Keratinocyte (primary cell): ENCODE data around the gene NME9.

Experiments used
- EZH2 ChIP-seq: IDR thresholded peaks from one replicate; pipeline ENCODE4 v1.6.1; 2012; ENCODE audit warnings: inconsistent platforms, mild to moderate bottlenecking, low read length, moderate library complexity
- TF ChIP-seq, protein P1 (sequence below), 3 experiments: IDR thresholded peaks in 1 of 3; conservative IDR thresholded peaks in 1 of 3; optimal IDR thresholded peaks in 1 of 3; 2 replicates in 2 of 3; 3 replicates in 1 of 3; pipeline versions ENCODE3 to v1.5.1; 2011; ENCODE audit warnings: low read length in 3 of 3, mild to moderate bottlenecking in 3 of 3, moderate library complexity in 2 of 3, control low read depth in 1 of 3, inconsistent platforms in 1 of 3; ENCODE audit not compliant: insufficient read depth in 2 of 3; ENCODE audit errors: extremely low read depth in 1 of 3

DNA sequence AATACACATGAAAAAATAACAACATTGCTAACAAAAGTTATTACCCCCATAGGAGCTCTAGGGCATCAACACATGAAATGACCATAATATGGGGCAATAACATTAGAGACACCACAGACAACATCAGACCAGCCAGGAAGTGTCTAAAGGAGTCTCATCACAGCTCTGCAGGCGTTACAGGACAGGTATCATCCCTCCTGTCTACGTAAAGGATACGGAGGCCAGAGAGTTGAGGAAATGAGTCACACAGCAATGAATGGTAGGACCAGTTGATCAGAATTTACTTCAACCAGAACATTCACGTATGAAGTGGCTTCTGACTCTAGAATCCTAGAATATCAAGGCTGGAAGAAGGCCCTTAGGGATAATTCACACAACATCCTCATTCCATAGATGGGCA is 1.8 kb downstream of the NME9 start:
- TF ChIP-seq, protein P1, sequence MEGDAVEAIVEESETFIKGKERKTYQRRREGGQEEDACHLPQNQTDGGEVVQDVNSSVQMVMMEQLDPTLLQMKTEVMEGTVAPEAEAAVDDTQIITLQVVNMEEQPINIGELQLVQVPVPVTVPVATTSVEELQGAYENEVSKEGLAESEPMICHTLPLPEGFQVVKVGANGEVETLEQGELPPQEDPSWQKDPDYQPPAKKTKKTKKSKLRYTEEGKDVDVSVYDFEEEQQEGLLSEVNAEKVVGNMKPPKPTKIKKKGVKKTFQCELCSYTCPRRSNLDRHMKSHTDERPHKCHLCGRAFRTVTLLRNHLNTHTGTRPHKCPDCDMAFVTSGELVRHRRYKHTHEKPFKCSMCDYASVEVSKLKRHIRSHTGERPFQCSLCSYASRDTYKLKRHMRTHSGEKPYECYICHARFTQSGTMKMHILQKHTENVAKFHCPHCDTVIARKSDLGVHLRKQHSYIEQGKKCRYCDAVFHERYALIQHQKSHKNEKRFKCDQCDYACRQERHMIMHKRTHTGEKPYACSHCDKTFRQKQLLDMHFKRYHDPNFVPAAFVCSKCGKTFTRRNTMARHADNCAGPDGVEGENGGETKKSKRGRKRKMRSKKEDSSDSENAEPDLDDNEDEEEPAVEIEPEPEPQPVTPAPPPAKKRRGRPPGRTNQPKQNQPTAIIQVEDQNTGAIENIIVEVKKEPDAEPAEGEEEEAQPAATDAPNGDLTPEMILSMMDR (optimal IDR thresholded peaks at IDR 0.05 in 1 of 3, IDR thresholded peaks at IDR 0.05 in 1 of 3, conservative IDR thresholded peaks at IDR 0.05 in 1 of 3; ENCODE audit: extremely low read depth in 1 of 3, insufficient read depth in 2 of 3, low read length in 3 of 3) = no peak
- TF ChIP-seq EZH2 = no peak
